CD4-positive, alpha-beta memory T cell (primary cell): ENCODE data around the gene KCNH1. TPM values are rescaled to one million over a fixed set of nuclear protein-coding genes. Genes with fewer than 3 reads are reported as not detected.

ENCODE experiments used
- CTCF ChIA-PET: fragments of 350-600 bp; sonication (Branson Sonifier 250); formaldehyde crosslinking; loops from one replicate; lab custom pipeline; 2021; ENCODE audit warnings: inconsistent platforms; ENCODE audit not compliant: partially characterized antibody; lab: Charles Lee
- POLR2A ChIA-PET: fragments of 350-600 bp; sonication (Branson Sonifier 250); formaldehyde crosslinking; loops from one replicate; lab custom pipeline; 2021; ENCODE audit not compliant: partially characterized antibody; lab: Charles Lee
- DNase-seq, 5 donors: peaks; one replicate each; pipeline versions ENCODE4 v3.0.0 to v3.0.0-alpha.2; 2020 to 2022; ENCODE audit warnings: mixed read lengths in 1 of 5
- H3K27ac ChIP-seq: one replicate; pipeline ENCODE4 v1.7.0; 2013; ENCODE audit warnings: low read depth, low read length
- H3K27me3 ChIP-seq: 2 replicates; pipeline ENCODE4 v1.7.0; 2013; ENCODE audit warnings: mild to moderate bottlenecking, low read length, moderate library complexity; ENCODE audit not compliant: insufficient read depth
- H3K36me3 ChIP-seq: 2 replicates; pipeline ENCODE4 v1.7.0; 2013; ENCODE audit warnings: mild to moderate bottlenecking, low read length, moderate library complexity; ENCODE audit not compliant: insufficient read depth
- H3K4me1 ChIP-seq: 2 replicates; pipeline ENCODE4 v1.7.0; 2013; ENCODE audit warnings: mild to moderate bottlenecking, low read length, moderate library complexity; ENCODE audit not compliant: insufficient read depth
- H3K4me3 ChIP-seq, 2 donors: one replicate each; pipeline ENCODE4 v1.7.0; 2013; ENCODE audit warnings: low read length in 2 of 2, mild to moderate bottlenecking in 1 of 2
- H3K9me3 ChIP-seq, 2 donors: one replicate each; pipeline ENCODE4 v1.7.0; 2013; ENCODE audit warnings: low read length in 2 of 2, control low read depth in 1 of 2; ENCODE audit not compliant: control insufficient read depth in 1 of 2
- H3K27ac Mint-ChIP-seq, 7 donors: one replicate each; pipeline ENCODE4 v1.8.0; 2020 to 2021; ENCODE audit warnings: mixed read lengths in 7 of 7, mild to moderate bottlenecking in 6 of 7, inconsistent platforms in 3 of 7, moderate library complexity in 3 of 7
- H3K27me3 Mint-ChIP-seq, 2 donors: one replicate each; pipeline ENCODE4 v1.8.0; 2020 to 2021; ENCODE audit warnings: mixed read lengths in 2 of 2
- H3K36me3 Mint-ChIP-seq, 2 donors: one replicate each; pipeline ENCODE4 v1.8.0; 2020 to 2021; ENCODE audit warnings: mixed read lengths in 2 of 2, inconsistent platforms in 1 of 2, mild to moderate bottlenecking in 1 of 2
- H3K4me1 Mint-ChIP-seq, 4 donors: one replicate each; pipeline ENCODE4 v1.8.0; 2020 to 2021; ENCODE audit warnings: mixed read lengths in 4 of 4, mild to moderate bottlenecking in 1 of 4
- H3K4me3 Mint-ChIP-seq, 8 donors: one replicate each; pipeline ENCODE4 v1.8.0; 2020 to 2021; ENCODE audit warnings: mixed read lengths in 8 of 8, mild to moderate bottlenecking in 7 of 8, moderate library complexity in 6 of 8, inconsistent platforms in 3 of 8
- H3K9me3 Mint-ChIP-seq, 8 donors: one replicate each; pipeline ENCODE4 v1.8.0; 2020 to 2021; ENCODE audit warnings: mixed read lengths in 8 of 8, mild to moderate bottlenecking in 5 of 8, inconsistent platforms in 3 of 8, moderate library complexity in 1 of 8
- intact Hi-C: fragments of 100-400 bp; cut with micrococcal nuclease; formaldehyde crosslinking; loops from one replicate; pipeline ENCODE4 v1.15.1; 2023
- polyA plus RNA-seq, 2 donors: library from polyadenylated mRNA; unstranded; fragments of 300-500 nt; fragmentation: Illumina TruSeq; gene quantifications; one replicate each; pipeline ENCODE4 v1.2.3, GENCODE V29; 2021
- total RNA-seq, 2 experiments: library from RNA; stranded (reverse); gene quantifications; one replicate each; pipeline ENCODE4 v1.2.3, GENCODE V29; 2021

KCNH1 gene, protein sequence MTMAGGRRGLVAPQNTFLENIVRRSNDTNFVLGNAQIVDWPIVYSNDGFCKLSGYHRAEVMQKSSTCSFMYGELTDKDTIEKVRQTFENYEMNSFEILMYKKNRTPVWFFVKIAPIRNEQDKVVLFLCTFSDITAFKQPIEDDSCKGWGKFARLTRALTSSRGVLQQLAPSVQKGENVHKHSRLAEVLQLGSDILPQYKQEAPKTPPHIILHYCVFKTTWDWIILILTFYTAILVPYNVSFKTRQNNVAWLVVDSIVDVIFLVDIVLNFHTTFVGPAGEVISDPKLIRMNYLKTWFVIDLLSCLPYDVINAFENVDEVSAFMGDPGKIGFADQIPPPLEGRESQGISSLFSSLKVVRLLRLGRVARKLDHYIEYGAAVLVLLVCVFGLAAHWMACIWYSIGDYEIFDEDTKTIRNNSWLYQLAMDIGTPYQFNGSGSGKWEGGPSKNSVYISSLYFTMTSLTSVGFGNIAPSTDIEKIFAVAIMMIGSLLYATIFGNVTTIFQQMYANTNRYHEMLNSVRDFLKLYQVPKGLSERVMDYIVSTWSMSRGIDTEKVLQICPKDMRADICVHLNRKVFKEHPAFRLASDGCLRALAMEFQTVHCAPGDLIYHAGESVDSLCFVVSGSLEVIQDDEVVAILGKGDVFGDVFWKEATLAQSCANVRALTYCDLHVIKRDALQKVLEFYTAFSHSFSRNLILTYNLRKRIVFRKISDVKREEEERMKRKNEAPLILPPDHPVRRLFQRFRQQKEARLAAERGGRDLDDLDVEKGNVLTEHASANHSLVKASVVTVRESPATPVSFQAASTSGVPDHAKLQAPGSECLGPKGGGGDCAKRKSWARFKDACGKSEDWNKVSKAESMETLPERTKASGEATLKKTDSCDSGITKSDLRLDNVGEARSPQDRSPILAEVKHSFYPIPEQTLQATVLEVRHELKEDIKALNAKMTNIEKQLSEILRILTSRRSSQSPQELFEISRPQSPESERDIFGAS
- total RNA-seq (not detected), polyA plus RNA-seq (not detected)

- Histone ChIP-seq H3K9me3 (no peaks in the 10 kb centered on the region), H3K27ac (no peak within 1 kb of the TSS), H3K4me1 (peaks cover 17% of the 10 kb centered on the region), H3K27me3 (peaks cover 17% of the 10 kb centered on the region), H3K4me3 (peak within 1 kb of the TSS in 1 of 2 donors; percentile 19), H3K36me3 (no peaks in the 10 kb centered on the region)
- H3K27ac Mint-ChIP-seq = no peak within 1 kb of the TSS
- intact Hi-C loops = loop anchor here (1.0 to 10.0 kb wide), 6 partner anchors 124 to 727 kb away; no protein-coding TSS in a partner anchor
- H3K27me3 Mint-ChIP-seq = peaks cover 28 to 32% of the 10 kb centered on the region in 2 donors
- peaks cover 3 to 20% (median 7%) of the 10 kb centered on the region in 4 donors for H3K4me1 Mint-ChIP-seq
- POLR2A ChIA-PET = no interaction called here
- no peaks in the 10 kb centered on the region for H3K36me3 Mint-ChIP-seq
- peak within 1 kb of the TSS; percentile 74 to 83 (median 77) for H3K4me3 Mint-ChIP-seq
- peak; percentile 67 to 76 (median 70) for DNase-seq
- H3K9me3 Mint-ChIP-seq = no peaks in the 10 kb centered on the region
- CTCF ChIA-PET = interaction anchor here (1.0 to 3.9 kb wide), 11 partner anchors 29 to 734 kb away, joined by 3 to 19 read pairs (median 3); partner anchors contain the start of gene RCOR3
These were observed at the start of gene KCNH1 for GRCh38 chr1:211133836-211134669. KCNH1 (minus strand) TSS chr1:211134148; CDS start chr1:211133945, 203 bp downstream.

DNA sequence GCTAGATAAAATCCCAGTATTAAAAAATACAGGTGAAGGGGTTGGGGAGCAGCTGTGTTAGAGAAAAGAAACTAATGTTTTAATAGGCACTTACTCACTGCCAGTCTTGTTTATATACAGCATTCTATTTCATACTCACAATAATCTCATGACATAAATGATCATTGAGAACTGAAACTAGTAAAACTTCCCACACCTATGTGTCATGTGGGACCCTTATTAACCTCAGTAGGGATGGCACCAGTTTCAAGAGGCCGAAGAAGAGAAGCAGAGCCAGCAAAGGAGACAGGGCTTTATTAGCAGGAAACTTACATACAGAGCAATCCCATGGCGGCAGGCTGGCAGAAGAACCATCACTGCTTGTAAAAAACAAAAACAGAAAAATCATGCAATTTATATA is 48.8 kb upstream of the KCNH1 start:
- no peaks in the 10 kb centered on the region for H3K36me3 Mint-ChIP-seq
- CTCF ChIA-PET = interaction anchor here (1.3 kb wide), 1 partner anchor 29 kb away, joined by 3 read pairs; no protein-coding TSS in a partner anchor

DNA sequence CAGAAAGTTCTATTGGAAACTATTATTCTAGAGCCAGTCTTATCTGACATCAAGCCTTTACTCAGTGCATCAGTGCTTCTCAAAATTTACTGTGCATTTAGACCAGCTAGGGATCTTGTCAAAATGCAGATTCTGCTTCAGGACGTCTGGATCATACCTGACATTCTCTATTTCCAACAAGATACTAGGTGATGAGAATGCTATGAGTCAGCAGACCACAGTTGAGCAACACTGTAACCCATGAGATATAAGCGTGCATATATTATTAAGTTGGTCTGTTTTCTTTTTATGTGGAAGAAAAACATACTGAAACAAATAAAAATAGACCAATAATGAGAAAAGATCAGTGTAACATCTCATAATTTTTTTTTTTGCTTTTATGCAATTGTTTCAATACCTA is 40.4 kb upstream of the KCNH1 start:
- no peaks in the 10 kb centered on the region for H3K4me1 Mint-ChIP-seq
- peaks cover 0 to 9% of the 10 kb centered on the region in 2 donors for H3K27me3 Mint-ChIP-seq
- DNase-seq = no peak
- ChIA-PET CTCF (no interaction called here), POLR2A (no interaction called here)
- no peaks in the 10 kb centered on the region for H3K36me3 ChIP-seq
- intact Hi-C loops = no loop called here
- no peak overlapping the region for H3K4me3 ChIP-seq
- H3K4me3 Mint-ChIP-seq = no peak overlapping the region
- no peak overlapping the region for H3K27ac ChIP-seq
- H3K9me3 ChIP-seq = peaks cover 0 to 2% of the 10 kb centered on the region in 2 donors
- no peaks in the 10 kb centered on the region for H3K4me1 ChIP-seq
- no peak overlapping the region for H3K27ac Mint-ChIP-seq
- H3K9me3 Mint-ChIP-seq = peaks cover 0 to 39% (median 22%) of the 10 kb centered on the region in 8 donors
- H3K27me3 ChIP-seq = no peaks in the 10 kb centered on the region
- H3K36me3 Mint-ChIP-seq = peaks cover 0 to 5% of the 10 kb centered on the region in 2 donors

More for the DNA sequence above, 48.8 kb upstream of the KCNH1 start:
- H3K9me3 Mint-ChIP-seq = no peaks in the 10 kb centered on the region
- H3K9me3 ChIP-seq = no peaks in the 10 kb centered on the region
- no peak for DNase-seq
- H3K27me3 Mint-ChIP-seq = peaks cover 0 to 4% of the 10 kb centered on the region in 2 donors
- H3K27ac Mint-ChIP-seq = no peak overlapping the region
- no peaks in the 10 kb centered on the region for H3K4me1 ChIP-seq
- H3K4me1 Mint-ChIP-seq = no peaks in the 10 kb centered on the region
- intact Hi-C loops = no loop called here
- no peaks in the 10 kb centered on the region for H3K27me3 ChIP-seq
- no peak overlapping the region for H3K27ac ChIP-seq
- H3K4me3 ChIP-seq = no peak overlapping the region
- POLR2A ChIA-PET = no interaction called here
- no peaks in the 10 kb centered on the region for H3K36me3 ChIP-seq
- no peak overlapping the region for H3K4me3 Mint-ChIP-seq

DNA sequence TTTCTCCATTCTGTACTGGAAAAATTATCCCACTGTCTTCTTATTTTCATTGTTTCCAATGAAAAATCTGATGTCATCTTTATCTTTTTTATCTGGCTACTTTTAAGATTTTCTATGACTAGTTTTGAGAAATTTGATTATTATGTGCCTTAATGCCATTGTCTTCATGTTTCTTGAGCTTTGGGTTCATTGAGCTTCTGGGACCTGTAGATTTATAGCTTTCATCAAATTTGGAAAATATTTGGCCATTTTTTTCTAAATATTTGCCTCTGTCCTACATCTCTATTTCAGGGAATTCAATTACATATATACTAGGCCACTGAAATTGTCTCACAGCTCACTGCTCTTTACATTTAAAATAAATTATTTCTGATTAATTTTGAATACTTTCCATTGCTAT is 38.7 kb upstream of the KCNH1 start:
- H3K4me3 Mint-ChIP-seq = no peak overlapping the region
- H3K27ac Mint-ChIP-seq = no peak overlapping the region
- Histone ChIP-seq H3K9me3 (peaks cover 0 to 11% of the 10 kb centered on the region in 2 donors), H3K27me3 (no peaks in the 10 kb centered on the region), H3K36me3 (no peaks in the 10 kb centered on the region), H3K27ac (no peak overlapping the region), H3K4me3 (no peak overlapping the region), H3K4me1 (no peaks in the 10 kb centered on the region)
- CTCF ChIA-PET = no interaction called here
- H3K4me1 Mint-ChIP-seq = no peaks in the 10 kb centered on the region
- peaks cover 0 to 56% (median 35%) of the 10 kb centered on the region in 8 donors for H3K9me3 Mint-ChIP-seq
- H3K36me3 Mint-ChIP-seq = peaks cover 0 to 13% of the 10 kb centered on the region in 2 donors
- POLR2A ChIA-PET = no interaction called here
- no peak for DNase-seq
- peaks cover 4 to 7% of the 10 kb centered on the region in 2 donors for H3K27me3 Mint-ChIP-seq
- intact Hi-C loops = no loop called here

DNA sequence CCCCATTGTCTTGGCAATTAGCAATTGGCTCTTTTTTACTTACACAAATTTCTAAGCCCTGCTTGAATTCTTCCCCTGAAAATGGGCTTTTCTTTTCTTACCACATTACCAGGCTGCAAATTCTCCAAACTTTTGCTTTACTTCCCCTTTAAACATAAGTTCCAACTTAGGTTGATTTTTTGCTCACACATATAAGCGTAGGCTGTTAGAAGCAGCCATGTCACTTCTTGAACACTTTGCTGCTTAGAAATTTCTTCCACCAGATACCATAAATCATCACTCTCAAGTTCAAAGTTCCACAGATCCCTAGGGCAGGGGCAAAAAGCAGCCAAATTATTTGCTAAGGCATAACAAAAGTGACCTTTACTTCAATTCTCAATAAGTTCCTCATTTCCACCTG is 35.4 kb upstream of the KCNH1 start:
- no peak overlapping the region for H3K4me3 Mint-ChIP-seq
- DNase-seq = no peak
- intact Hi-C loops = no loop called here
- H3K9me3 ChIP-seq = peaks cover 0 to 11% of the 10 kb centered on the region in 2 donors
- no peak overlapping the region for H3K27ac Mint-ChIP-seq
- H3K36me3 Mint-ChIP-seq = peaks cover 0 to 13% of the 10 kb centered on the region in 2 donors
- no peaks in the 10 kb centered on the region for H3K27me3 ChIP-seq
- CTCF ChIA-PET = no interaction called here
- no peaks in the 10 kb centered on the region for H3K4me1 Mint-ChIP-seq
- no peaks in the 10 kb centered on the region for H3K4me1 ChIP-seq
- no peak overlapping the region for H3K27ac ChIP-seq
- peaks cover 15 to 19% of the 10 kb centered on the region in 2 donors for H3K27me3 Mint-ChIP-seq
- POLR2A ChIA-PET = no interaction called here
- H3K4me3 ChIP-seq = no peak overlapping the region
- no peaks in the 10 kb centered on the region for H3K36me3 ChIP-seq
- H3K9me3 Mint-ChIP-seq = peaks cover 0 to 66% (median 38%) of the 10 kb centered on the region in 8 donors

- intact Hi-C loops = no loop called here
- Mint-ChIP-seq H3K4me3 (no peak overlapping the region), H3K36me3 (peaks cover 2 to 4% of the 10 kb centered on the region in 2 donors), H3K27me3 (peaks cover 5 to 8% of the 10 kb centered on the region in 2 donors), H3K27ac (no peak overlapping the region), H3K4me1 (peaks cover 0 to 7% (median 1%) of the 10 kb centered on the region in 4 donors), H3K9me3 (peaks cover 3 to 24% (median 18%) of the 10 kb centered on the region in 8 donors)
- no peaks in the 10 kb centered on the region for H3K9me3 ChIP-seq
- H3K4me1 ChIP-seq = no peaks in the 10 kb centered on the region
- H3K4me3 ChIP-seq = no peak overlapping the region
- CTCF ChIA-PET = no interaction called here
- H3K27ac ChIP-seq = no peak overlapping the region
- no peak for DNase-seq
- no peaks in the 10 kb centered on the region for H3K36me3 ChIP-seq
- H3K27me3 ChIP-seq = no peaks in the 10 kb centered on the region
- POLR2A ChIA-PET = no interaction called here
These were observed 24.9 kb upstream of the KCNH1 start for GRCh38 chr1:211158866-211159265.
